ENCODE data around the gene MROH2A.

Gene MROH2A

GRCh38 chr2:233835230-233836186 lies 57.4 kb downstream of the MROH2A start:
- no peak for DNase-seq (ENCODE audit: low spot score)

GRCh38 chr2:233836359-233836758 lies 58.2 kb downstream of the MROH2A start:
- no peak for DNase-seq (ENCODE audit: low spot score)

GRCh38 chr2:233837694-233838229 lies 59.6 kb downstream of the MROH2A start:
- DNase-seq (ENCODE audit: low spot score), result no peak

GRCh38 chr2:233838251-233838650 lies 60.1 kb downstream of the MROH2A start:
- DNase-seq (ENCODE audit: low spot score), result no peak

GRCh38 chr2:233838726-233839446 lies 60.8 kb downstream of the MROH2A start:
- DNase-seq (ENCODE audit: low spot score), result no peak

GRCh38 chr2:233839447-233839820 lies 61.3 kb downstream of the MROH2A start:
- DNase-seq (ENCODE audit: low spot score), result no peak

- no peak for DNase-seq (ENCODE audit: low spot score)
Measured at GRCh38 chr2:233840520-233840919, 62.4 kb downstream of the MROH2A start.

- no peak for DNase-seq (ENCODE audit: low spot score)
Measured at GRCh38 chr2:233841183-233841582, 63.1 kb downstream of the MROH2A start.

GRCh38 chr2:233844064-233844807 lies 66.1 kb downstream of the MROH2A start:
- DNase-seq (ENCODE audit: low spot score), result no peak

- DNase-seq (ENCODE audit: low spot score), result no peak
Measured at GRCh38 chr2:233844836-233845235, 66.7 kb downstream of the MROH2A start.

- DNase-seq (ENCODE audit: low spot score), result no peak
Measured at GRCh38 chr2:233845301-233846060, 67.4 kb downstream of the MROH2A start.

GRCh38 chr2:233846387-233847247 lies 68.5 kb downstream of the MROH2A start:
- DNase-seq (ENCODE audit: low spot score), result no peak

- no peak for DNase-seq (ENCODE audit: low spot score)
Measured at GRCh38 chr2:233847248-233847898, 69.2 kb downstream of the MROH2A start.

- no peak for DNase-seq (ENCODE audit: low spot score)
Measured at GRCh38 chr2:233848276-233848675, 70.1 kb downstream of the MROH2A start.

- no peak for DNase-seq (ENCODE audit: low spot score)
Measured at GRCh38 chr2:233849607-233850271, 71.6 kb downstream of the MROH2A start.

- DNase-seq (ENCODE audit: low spot score), result no peak
Measured at GRCh38 chr2:233850745-233851144, 72.6 kb downstream of the MROH2A start.

GRCh38 chr2:233851169-233851568 lies 73.0 kb downstream of the MROH2A start:
- no peak for DNase-seq (ENCODE audit: low spot score)

- no peak for DNase-seq (ENCODE audit: low spot score)
Measured at GRCh38 chr2:233852056-233852455, 73.9 kb downstream of the MROH2A start.

- no peak for DNase-seq (ENCODE audit: low spot score)
Measured at GRCh38 chr2:233853353-233853752, 75.2 kb downstream of the MROH2A start.
